NCI-H460 (cell line): ENCODE measurements around the gene SYNM. TPM values are rescaled to one million over a fixed set of nuclear protein-coding genes. Genes with fewer than 3 reads are reported as not detected.

Source experiments
- DNase-seq: peaks from one replicate; pipeline ENCODE4 v3.0.0-alpha.2; 2016; ENCODE audit warnings: low read depth; ENCODE audit errors: extremely low read depth
- total RNA-seq: library from RNA; depleted of rRNA; stranded (reverse); fragments of >200 nt; shearing (Covaris generic); gene quantifications from 2 replicates; pipeline ENCODE4 v1.2.3, GENCODE V29; 2014

Gene SYNM
- total RNA-seq, 1 experiment from 2014 or later, result 15.1 TPM

DNA sequence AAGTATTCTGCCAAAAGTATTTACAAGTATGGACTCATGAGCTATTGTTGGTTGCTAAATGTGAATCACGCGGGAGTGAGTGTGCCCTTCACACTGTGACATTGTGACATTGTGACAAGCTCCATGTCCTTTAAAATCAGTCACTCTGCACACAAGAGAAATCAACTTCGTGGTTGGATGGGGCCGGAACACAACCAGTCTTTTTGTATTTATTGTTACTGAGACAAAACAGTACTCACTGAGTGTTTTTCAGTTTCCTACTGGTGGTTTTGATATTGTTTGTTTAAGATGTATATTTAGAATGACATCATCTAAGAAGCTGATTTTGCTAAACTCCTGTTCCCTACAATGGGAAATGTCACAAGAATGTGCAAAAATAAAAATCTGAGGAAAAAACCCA is 30.3 kb downstream of the SYNM start:
- no peak for DNase-seq

DNA sequence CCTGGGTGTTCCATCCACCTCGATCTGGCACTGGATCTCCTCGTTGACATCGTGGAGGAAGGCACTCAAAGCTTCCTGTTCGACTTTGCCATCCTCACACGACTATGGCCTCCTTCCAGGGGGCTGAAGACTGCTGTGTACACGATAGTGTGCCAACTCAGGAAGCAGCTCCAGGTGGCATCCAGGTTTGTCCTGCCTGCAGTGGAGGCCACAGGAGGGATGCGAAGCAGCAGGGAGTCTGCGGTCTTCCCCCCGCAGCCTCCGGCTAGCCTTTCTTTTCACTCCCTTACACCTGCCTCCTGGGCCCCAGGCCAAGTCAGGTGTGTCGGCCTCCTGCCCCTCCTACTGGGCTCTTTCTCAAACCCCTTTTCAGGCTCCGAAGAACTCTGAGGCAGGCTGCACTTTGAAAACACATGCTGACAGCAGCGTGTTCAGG is 32.2 kb downstream of the SYNM start:
- DNase-seq, result no peak

DNA sequence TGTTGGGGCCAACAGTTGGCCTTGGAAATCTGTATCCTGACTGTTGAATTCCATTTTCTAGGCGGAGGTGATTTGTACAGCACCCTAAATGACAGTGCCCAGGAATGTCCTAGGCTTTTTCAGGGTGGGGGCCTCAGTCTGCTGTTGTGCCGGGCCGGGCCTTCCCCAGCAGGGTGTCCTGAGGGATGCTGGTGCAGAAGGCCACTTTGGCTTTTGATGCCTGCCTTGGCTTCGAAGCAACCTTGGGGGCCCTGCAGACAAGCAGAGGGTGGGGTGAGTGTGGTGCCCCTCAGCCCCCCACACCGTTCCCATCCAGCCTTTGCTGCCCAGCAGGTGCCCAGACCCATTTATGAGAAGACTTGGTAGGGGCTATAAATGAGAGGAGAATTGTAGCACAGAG is 33.0 kb downstream of the SYNM start:
- no peak for DNase-seq

DNA sequence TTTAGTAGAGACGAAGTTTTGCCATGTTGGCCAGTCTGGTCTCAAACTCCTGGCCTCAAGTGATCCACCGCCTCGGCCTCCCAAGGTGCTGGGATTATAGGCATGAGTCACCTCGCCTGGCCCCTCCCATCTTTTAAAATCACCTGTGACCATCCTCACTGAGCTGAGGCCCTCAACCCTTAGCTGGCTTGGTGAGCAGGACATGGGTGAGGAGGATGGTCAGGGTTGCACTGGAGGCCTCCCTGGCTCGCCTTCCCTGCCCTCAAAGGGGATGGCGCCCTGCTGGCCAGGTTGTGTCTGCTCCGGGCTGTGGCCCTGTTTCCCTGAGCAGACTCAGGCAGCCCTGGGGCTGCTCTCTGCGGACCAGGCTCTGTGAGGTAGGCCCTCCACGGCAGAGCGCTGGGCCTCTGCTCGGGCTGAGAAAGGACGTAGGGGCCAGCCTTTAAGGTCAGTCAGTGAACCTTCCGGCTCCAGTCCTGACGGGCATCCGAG is 33.7 kb downstream of the SYNM start:
- no peak for DNase-seq

DNA sequence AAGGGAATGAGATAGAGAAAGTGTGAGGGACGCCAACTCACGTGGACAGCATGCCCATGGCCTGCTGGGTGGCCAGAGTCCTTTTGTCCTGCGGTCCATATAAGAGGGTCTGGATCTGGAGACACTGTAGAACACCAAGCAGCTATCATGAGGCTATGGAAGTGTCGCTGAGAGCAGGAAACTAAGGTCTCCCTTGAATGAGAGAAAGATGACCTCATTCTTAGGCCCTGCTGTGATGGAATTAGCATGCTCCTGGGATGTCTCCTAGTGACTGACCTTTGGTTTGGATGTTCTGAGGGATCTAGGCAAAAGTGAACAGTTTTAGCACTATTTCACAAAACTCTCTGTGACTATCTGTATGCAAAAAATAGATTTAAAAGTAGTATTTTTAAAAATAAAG is 34.4 kb downstream of the SYNM start:
- no peak for DNase-seq

DNA sequence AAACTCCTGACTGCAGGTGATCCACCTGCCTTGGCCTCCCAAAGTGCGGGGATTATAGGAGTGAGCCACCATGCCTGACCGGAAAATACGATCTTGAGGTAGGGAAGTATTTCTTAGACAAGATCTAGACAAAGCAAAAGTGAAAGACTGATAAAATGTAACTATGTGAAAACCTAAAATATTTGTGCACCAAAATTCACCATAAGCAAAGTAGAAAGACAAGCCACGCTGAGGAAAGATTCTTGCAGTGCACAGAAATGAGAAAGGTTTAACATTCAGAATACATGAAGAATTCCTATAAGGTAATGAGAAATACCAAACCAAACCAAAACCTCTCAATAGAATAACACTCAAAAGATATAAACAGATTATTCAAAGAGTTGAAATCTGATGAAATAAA is 35.7 kb downstream of the SYNM start:
- DNase-seq, result no peak

DNA sequence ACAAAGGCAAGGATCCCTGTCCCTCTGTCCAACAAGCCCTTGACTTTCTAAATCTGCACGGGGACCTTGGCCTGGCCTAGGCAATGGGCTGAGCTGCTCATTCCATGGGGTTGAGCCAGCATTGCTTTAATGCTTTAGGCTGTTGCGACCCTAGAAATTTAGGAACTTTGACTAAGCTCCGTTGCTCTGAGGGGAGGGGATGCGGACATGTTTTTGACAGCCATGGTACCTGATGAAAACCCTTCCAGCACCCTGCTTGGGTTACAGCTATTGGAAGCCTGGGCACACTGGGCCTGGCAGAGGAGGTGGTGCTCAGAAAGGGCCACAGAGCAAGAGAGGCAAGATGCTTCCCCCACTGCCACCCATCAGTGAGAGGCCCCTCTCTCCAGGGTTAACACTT is 37.1 kb downstream of the SYNM start:
- no peak for DNase-seq

DNA sequence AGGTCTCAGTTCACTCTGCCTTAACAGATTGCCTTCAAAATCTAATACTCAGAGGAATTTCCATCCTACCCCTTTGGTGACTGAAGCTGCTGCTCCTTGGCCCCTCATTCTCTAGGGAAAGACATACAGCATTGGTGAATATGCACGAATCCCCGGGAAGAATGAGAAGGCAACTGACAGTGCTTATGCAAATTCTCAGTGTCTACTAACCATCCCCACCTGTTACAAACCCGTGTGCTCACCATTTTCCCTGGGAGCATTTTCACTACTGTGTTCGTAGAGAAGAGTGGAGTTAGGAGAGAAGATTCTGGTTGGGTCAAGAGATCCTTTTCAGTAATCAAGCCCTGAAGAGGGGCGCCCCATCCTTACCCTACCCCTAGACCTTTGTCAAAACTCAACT is 37.7 kb downstream of the SYNM start:
- no peak for DNase-seq

DNA sequence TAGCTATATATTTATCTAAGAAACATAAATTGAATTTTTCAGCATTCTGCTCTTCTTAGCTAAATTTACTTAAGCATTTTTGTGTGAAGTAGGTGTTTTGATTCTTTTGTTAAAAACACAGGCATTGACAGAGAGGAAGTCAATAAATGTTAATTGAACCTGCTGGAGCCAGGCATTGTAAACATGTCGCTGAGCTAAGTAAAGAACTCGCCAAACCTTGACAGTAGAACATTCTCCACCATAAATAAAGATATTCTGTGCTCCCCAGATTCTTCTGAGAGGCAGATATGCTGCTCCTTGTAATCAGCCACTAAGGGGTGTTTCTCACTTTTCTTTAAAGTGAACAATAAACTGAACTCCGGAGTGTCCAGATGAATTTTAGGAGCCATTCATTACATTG is 38.4 kb downstream of the SYNM start:
- no peak for DNase-seq

DNA sequence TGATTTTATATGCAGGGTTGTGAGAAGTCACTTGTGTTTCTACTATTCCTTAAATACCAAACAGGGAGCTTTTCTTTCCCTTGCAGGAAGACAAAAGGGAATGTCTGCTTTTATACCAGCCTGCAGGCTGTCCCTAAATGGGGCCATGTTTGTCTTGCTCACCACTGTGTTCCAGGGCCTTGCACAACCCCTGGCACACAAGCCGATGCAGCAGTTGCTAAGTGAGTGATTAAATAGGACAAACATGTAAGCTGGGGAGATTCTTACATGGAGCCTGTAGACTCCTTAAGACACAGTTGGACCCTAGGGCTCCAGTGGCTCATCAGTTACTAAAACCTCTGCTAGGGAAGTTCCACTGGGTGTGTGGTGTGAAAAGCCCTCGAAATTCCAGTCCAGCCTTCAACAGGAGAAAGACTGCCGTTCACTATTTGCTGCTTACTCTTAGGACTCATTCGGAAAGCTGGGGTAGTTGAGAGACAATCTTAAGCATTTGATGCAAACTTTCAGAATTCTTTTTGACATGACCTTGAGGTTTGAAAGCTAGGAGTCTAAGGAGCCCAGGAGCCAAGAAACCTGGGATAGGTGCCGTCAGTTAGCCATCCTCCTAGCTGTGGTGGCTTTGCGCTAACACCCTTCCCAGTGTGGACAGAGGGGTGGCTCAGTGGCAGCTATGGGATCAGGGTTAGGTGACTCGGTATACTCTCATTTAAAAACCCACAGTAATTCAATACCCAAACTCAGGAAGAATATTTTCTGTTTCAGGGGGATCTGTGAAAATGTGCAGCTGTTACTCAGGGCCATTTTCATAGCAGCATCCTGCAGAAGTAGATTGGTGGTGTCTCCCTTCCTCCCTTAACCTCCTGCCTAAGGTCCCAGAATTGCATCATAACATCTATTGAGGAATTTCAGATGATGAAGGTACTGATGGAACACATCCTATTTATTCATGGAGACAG is 39.1 kb downstream of the SYNM start:
- DNase-seq, result no peak

DNA sequence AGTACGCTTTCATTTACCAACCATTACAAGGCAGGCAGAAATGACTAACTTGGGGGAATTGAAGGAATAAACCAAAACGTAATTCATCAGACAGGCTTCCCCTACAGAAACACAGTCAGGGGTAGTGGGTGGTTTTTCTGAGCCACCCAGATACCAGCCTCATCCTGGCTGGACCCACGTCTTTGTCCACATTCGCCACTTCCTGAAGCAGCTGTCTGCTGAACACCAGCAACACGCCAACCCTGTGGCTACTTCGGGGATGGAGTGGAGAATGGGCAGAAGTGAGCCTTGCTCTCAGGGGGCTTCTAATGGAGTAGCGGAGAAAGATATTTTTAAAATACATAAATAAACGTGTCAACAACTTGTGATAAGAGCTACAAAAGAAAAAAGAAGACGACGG is 40.1 kb downstream of the SYNM start:
- no peak for DNase-seq

DNA sequence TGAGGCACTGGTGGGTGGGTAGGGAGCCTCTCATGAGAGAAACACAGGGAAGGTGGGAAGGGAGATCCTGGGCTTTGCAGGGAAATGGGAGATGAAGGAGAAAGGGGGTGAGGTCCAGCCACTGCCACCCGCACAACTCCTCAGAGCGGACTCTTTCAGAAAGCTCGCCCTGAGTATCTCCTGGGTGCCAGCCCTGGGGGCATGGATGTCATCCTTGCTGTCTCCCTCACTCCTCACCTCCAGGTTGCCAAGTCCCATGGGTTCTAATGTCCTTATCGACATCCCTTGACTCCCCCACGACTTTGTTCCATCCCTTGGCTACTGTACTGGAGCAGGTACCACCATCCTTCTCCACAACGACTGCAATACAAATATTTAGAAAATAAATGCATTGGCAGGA is 40.9 kb downstream of the SYNM start:
- DNase-seq, result no peak

DNA sequence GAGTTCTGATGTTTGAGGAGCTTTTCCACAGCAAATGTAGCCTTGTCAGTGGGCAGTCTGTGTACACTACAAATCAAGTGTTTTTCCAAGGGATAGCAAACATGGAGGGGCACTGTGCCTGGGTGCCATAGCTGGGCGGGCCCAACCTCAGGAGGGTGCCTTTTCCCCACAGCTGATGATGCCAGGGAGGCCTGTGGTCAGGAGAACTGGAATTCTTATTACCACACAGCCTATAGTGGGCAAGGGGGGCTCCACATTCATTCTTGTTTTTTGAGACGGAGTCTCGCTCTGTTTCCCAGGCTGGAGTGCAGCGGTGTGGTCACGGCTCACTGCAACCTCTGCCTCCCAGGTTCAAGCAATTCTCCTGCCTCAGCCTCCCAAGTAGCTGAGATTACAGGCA is 41.8 kb downstream of the SYNM start:
- DNase-seq, result no peak

DNA sequence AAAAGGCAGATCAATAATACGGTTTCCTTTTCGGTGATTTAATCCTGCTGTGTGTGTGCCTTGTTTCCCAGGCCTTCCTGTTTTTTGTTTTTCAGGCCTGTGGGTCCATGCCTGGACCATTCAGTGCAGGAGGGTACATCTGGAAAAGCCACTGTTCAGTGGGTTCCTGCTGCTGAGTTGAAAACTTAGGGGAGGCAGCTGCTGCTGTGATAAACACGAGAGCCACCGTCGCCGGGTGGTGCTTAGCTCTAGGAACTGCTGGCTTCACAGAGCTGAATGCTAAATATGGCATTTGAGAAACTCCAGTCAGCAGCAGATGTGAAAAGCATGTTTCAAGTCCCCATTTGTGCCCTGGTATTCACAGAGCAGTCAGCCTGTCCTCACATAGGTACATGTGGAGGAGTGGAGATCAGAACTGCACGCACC is 44.0 kb downstream of the SYNM start:
- DNase-seq, result no peak

DNA sequence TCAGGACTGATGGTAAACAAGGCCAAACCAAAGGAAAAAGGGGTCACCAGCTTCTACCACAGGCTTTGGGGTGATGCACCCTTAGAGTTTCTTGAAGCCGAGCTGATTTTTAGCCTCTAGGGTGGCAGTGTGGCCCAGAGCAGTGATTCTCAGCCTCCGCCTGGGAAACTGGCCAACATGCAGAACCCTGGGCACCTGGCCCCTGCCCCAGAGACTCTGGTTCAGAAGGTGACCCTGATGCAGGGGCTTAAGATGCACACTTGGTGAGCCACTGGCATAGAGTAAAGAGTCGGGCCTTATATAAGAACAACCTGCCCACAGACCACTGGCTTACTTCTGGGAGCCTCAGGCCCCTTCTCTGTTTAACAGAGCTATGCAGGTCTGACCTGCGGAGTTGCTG is 44.5 kb downstream of the SYNM start:
- DNase-seq, result no peak

DNA sequence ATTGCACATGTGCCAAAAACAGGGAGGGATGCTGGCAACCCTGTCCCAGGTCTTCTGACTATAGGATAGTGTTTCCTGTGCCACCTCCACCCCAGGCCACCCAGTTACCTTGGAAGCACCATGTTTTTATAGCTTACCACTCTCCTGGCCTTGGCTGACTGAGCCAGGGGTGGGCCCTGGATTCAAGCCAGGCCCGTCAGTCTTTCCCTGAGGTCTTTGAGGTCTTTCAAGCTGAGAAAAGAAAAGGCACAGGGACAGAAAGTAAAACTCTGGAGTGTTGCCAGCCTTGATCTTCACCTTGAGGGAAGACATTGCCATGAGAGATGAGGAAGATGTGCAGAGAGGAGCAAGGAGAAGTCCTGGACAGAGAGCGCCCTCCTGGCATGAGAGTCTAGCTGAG is 46.3 kb downstream of the SYNM start:
- DNase-seq, result no peak

DNA sequence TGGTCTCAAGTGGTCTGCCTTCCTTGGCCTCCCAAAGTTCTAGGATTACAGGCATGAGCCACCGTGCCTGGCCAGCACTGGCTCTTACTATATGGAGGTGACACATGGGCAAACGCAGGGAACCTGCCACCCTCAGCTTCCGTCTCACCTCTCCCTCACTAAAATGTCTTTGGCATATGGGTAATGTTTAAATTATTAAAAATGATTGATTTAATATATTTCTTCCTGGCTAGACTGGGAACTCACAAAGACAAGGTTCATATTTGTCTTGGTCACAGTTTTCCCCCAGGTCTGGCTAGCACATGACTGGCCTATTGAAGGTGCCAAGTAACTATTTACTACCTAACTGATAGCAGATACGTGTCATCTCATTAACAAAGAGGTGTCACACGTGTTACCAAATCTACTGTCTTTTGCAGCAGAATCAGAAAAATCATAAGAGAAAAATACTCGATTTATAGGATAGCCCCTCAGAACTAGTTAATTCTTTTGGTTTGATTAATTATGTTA is 48.2 kb downstream of the SYNM start:
- DNase-seq, result no peak

DNA sequence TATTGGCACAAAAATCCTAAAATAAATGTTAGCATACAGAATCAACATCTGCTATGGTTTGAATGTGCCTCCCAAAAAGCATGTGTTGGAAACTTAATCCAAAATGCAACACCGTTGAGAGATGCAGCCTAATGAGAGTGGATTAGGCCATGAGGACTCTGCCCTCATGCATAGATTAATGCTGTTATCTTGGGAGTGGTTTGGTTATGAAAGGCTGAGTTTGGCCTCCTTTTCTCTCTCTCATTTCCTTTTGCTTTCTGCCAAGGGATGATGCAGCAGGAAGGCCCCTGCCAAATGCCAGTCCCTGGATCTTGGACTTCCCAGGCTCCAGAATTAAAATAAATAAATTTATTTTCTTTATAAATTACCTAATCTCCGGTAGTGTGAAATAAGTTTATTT is 49.4 kb downstream of the SYNM start:
- DNase-seq, result no peak

DNA sequence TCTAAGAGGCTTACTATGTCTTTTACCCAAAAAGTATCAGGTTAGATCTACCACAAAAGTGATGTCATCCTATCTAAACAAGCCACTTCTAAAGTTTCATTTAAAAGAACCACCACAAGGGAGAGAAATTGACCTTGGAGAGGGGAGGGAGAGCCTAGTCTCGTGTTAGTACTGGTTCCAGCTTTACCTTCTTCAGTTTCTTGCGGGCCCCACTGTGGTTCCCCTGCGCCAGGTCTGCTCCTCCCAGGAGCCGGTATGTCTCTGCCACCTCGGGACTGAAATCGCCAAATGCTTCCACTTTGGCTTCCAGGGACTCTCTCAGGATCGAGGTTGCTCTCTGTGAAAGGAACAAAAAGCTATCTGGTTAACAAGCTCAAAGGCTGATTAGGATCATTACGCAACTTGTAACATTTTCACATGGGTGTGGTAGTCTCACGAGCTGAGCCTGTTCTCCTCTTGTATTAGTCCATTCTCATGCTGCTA is 51.1 kb downstream of the SYNM start:
- no peak for DNase-seq

DNA sequence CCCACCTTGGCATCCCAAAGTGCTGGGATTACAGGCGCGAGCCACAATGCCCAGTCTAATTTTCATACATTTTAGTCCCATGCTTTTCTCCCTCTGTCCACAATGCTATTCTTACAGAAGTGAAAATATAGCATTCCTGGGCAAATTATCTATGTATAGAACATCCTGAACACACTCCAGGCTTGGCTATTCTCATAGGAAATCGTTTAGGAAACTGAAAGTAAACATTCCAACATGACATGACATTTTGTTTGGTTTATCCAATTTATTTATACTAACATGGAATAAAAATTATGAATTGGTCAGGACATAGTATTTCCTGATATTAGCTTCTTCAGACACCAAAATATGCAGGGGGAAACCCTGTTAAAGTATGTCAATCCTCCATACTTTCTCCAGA is 52.6 kb downstream of the SYNM start:
- no peak for DNase-seq

DNA sequence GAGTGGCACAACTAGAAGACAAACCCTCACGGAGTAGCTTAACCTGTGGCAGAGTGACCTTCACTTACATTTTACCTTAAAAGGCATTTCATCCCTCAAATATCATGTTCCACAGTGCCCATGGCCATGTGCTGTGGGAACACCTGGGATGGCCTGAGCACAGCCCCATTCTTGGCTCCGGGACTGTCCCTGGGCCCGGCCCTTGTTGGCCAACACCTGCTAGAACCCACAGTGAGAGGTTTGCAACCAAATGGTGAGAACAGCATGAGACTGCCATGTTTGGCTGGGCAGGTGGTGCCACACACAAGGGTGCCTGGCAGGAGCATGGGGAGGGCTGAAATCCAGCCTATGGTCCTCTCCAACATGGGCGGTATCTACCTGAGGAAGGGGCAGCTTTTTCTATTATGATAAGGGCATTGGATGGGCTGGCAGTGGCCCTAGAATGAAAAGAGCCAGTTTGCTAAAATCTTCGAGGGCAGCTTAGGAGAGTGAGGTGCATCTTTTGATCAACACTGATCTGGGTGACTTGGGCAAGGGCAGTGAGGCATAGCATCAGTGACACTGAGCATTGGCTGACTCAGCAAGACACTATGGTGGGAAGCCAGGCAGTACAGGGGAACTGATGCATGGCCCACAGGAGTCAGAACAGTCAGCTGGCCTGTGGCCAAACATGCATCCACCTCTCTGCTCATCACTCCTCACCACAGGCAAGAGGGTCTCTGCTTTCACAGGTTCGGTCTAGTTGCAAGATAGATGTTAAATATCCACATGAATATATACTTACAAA is 53.9 kb downstream of the SYNM start:
- DNase-seq, result no peak
